GM23338 (cell line): ENCODE measurements around the gene MKKS. TPM values are rescaled to one million over a fixed set of nuclear protein-coding genes. Genes with fewer than 3 reads are reported as not detected.

Source experiments
- ATAC-seq: fragments of 200-7000 bp; cut with Tn5 transposase; 3 replicates; pipeline ENCODE4 v1.9.1; 2020
- DNase-seq: peaks from one replicate; pipeline ENCODE4 v3.0.0-alpha.2; 2015; ENCODE audit warnings: low spot score
- H2AFZ ChIP-seq: fragments of 200-600 bp; sonication (generic); 2 replicates; pipeline ENCODE4 v1.8.0; 2016; ENCODE audit warnings: antibody characterized with exemption, mild to moderate bottlenecking, moderate library complexity
- H3F3A ChIP-seq: fragments of 200-600 bp; sonication (generic); replicated peaks from 2 replicates; pipeline ENCODE4 v1.8.0; 2017; ENCODE audit warnings: antibody characterized with exemption, mixed run types, low read depth
- H3K27ac ChIP-seq: fragments of 200-600 bp; sonication (generic); 2 replicates; pipeline ENCODE4 v1.6.1; 2016; ENCODE audit warnings: low read depth
- H3K27me3 ChIP-seq: fragments of 200-600 bp; sonication (generic); 2 replicates; pipeline ENCODE4 v1.8.0; 2016; ENCODE audit warnings: mild to moderate bottlenecking, mixed run types, moderate library complexity; ENCODE audit not compliant: insufficient read depth
- H3K36me3 ChIP-seq: fragments of 200-600 bp; sonication (generic); 2 replicates; pipeline ENCODE4 v1.8.0; 2016; ENCODE audit warnings: mild to moderate bottlenecking; ENCODE audit not compliant: insufficient read depth
- H3K4me1 ChIP-seq: fragments of 200-600 bp; sonication (generic); 2 replicates; pipeline ENCODE4 v1.8.0; 2016; ENCODE audit warnings: mild to moderate bottlenecking, moderate library complexity; ENCODE audit not compliant: insufficient read depth
- H3K4me2 ChIP-seq: fragments of 200-600 bp; sonication (generic); 2 replicates; pipeline ENCODE4 v1.7.1; 2017; ENCODE audit warnings: mixed run types
- H3K4me3 ChIP-seq: fragments of 200-600 bp; sonication (generic); 2 replicates; pipeline ENCODE4 v1.6.1; 2016; ENCODE audit warnings: mixed run types
- H3K79me2 ChIP-seq: fragments of 200-600 bp; sonication (generic); replicated peaks from 2 replicates; pipeline ENCODE4 v1.8.0; 2017; ENCODE audit warnings: mild to moderate bottlenecking; ENCODE audit not compliant: insufficient read depth
- H3K9me2 ChIP-seq: fragments of 200-600 bp; sonication (generic); 2 replicates; pipeline ENCODE4 v1.8.0; 2017; ENCODE audit not compliant: insufficient read depth
- H4K20me1 ChIP-seq: fragments of 200-600 bp; sonication (generic); replicated peaks from 2 replicates; pipeline ENCODE4 v1.8.0; 2017; ENCODE audit warnings: mild to moderate bottlenecking; ENCODE audit not compliant: insufficient read depth
- H3K27ac Mint-ChIP-seq: 2 replicates; pipeline ENCODE4 v1.8.0; 2020; ENCODE audit warnings: inconsistent platforms, mild to moderate bottlenecking, moderate library complexity, mixed read lengths
- H3K27me3 Mint-ChIP-seq: 3 replicates; pipeline ENCODE4 v1.8.0; 2022; ENCODE audit warnings: low read depth, mild to moderate bottlenecking, moderate library complexity, mixed read lengths, inconsistent platforms; ENCODE audit not compliant: insufficient read depth, poor library complexity
- H3K36me3 Mint-ChIP-seq: 3 replicates; pipeline ENCODE4 v1.8.0; 2021; ENCODE audit warnings: low read depth, mild to moderate bottlenecking, inconsistent platforms, moderate library complexity, mixed read lengths
- H3K4me1 Mint-ChIP-seq: 3 replicates; pipeline ENCODE4 v1.8.0; 2020; ENCODE audit warnings: mild to moderate bottlenecking, inconsistent platforms, mixed read lengths
- H3K4me3 Mint-ChIP-seq: 3 replicates; pipeline ENCODE4 v1.8.0; 2021; ENCODE audit warnings: moderate library complexity, mild to moderate bottlenecking, inconsistent platforms, mixed read lengths
- H3K9me3 Mint-ChIP-seq: 3 replicates; pipeline ENCODE4 v1.8.0; 2020; ENCODE audit warnings: moderate library complexity, mild to moderate bottlenecking, inconsistent platforms, mixed read lengths
- EZH2 ChIP-seq: fragments of 200-600 bp; sonication (generic); IDR thresholded peaks from one replicate; pipeline ENCODE4 v1.8.0; 2017; ENCODE audit warnings: antibody characterized with exemption, mild to moderate bottlenecking, low read depth; ENCODE audit not compliant: unreplicated experiment
- JUNB ChIP-seq: IDR thresholded peaks from one replicate; pipeline ENCODE4 v1.6.1; 2016; ENCODE audit warnings: antibody characterized with exemption; ENCODE audit not compliant: unreplicated experiment
- POLR2AphosphoS5 ChIP-seq: IDR thresholded peaks from 2 replicates; pipeline ENCODE4 v1.6.1; 2016; ENCODE audit warnings: antibody characterized with exemption, low read depth
- REST ChIP-seq: IDR thresholded peaks from one replicate; pipeline ENCODE4 v1.6.1; 2018; ENCODE audit warnings: antibody characterized with exemption; ENCODE audit not compliant: unreplicated experiment
- STAT1 ChIP-seq: IDR thresholded peaks from one replicate; pipeline ENCODE4 v1.6.1; 2016; ENCODE audit warnings: antibody characterized with exemption; ENCODE audit not compliant: unreplicated experiment
- ZNF331 ChIP-seq: fragments of 250-450 bp; sonication (Bioruptor Pico); IDR thresholded peaks from 2 replicates; pipeline ENCODE4 v1.5.0; 2020; ENCODE audit warnings: low read depth, mild to moderate bottlenecking, moderate library complexity
- polyA plus RNA-seq: library from polyadenylated mRNA; unstranded; fragments of >200 nt; fragmentation: Nextera tagmentation; extraction: Ambion mirVana; gene quantifications from 2 replicates; pipeline ENCODE4 v1.2.1, GENCODE V29; 2016
- total RNA-seq: library from RNA; depleted of rRNA; stranded (reverse); fragments of >200 nt; shearing (Covaris generic); gene quantifications from 2 replicates; pipeline ENCODE4 v1.2.3, GENCODE V29; 2014

The MKKS gene
- total and polyA plus RNA-seq, 2 experiments from 2014 or later = 13.4 to 16.7 TPM

- Mint-ChIP-seq H3K27me3 (peaks cover 14% of the 10 kb centered on the region), H3K4me1 (peaks cover 24% of the 10 kb centered on the region), H3K9me3 (no peaks in the 10 kb centered on the region), H3K4me3 (peak overlapping the region; percentile 94), H3K36me3 (peaks cover 10% of the 10 kb centered on the region; the same call in 1 of the 3 replicates), H3K27ac (peak overlapping the region; percentile 97)
- Histone ChIP-seq H3K27ac (peak overlapping the region; percentile 97), H3K4me1 (peaks cover 17% of the 10 kb centered on the region), H3K36me3 (no peaks in the 10 kb centered on the region), H4K20me1 (peaks cover 2% of the 10 kb centered on the region; the same call in 1 of the 2 replicates), H3K79me2 (peaks cover 77% of the 10 kb centered on the region), H3F3A (no peaks in the 10 kb centered on the region), H3K27me3 (no peaks in the 10 kb centered on the region), H3K9me2 (no peaks in the 10 kb centered on the region), H3K4me2 (peak overlapping the region; percentile 79), H2AFZ (peak overlapping the region; percentile 72; the same call in 1 of the 2 replicates), H3K4me3 (peak overlapping the region; percentile 58)
- DNase-seq = peak; percentile 99
- ATAC-seq = peak; percentile 73
- TF ChIP-seq ZNF331 (CRISPR knock-in tag) (no peak), POLR2AphosphoS5 (peak; percentile 79)
These were observed 427 bp upstream of the MKKS start for GRCh38 chr20:10434467-10434831.

GRCh38 chr20:10433014-10433622, 904 bp downstream of the MKKS start:
- H3K4me3 ChIP-seq = peak overlapping the region; percentile 58
- peaks cover 6% of the 10 kb centered on the region; the same call in 1 of the 2 replicates for H4K20me1 ChIP-seq
- Mint-ChIP-seq H3K36me3 (peaks cover 10% of the 10 kb centered on the region; the same call in 1 of the 3 replicates), H3K27ac (peak overlapping the region; percentile 96), H3K27me3 (peaks cover 14% of the 10 kb centered on the region), H3K9me3 (no peaks in the 10 kb centered on the region), H3K4me1 (peaks cover 32% of the 10 kb centered on the region), H3K4me3 (peak overlapping the region; percentile 94)
- no peaks in the 10 kb centered on the region for H3K9me2 ChIP-seq
- peaks cover 27% of the 10 kb centered on the region for H3K4me1 ChIP-seq
- H3K4me2 ChIP-seq = peak overlapping the region; percentile 79
- peaks cover 79% of the 10 kb centered on the region for H3K79me2 ChIP-seq
- peak overlapping the region; percentile 11; the same call in 1 of the 2 replicates for H2AFZ ChIP-seq
- ATAC-seq = no peak
- TF ChIP-seq STAT1 (no peak), EZH2 (no peak)
- DNase-seq = no peak
- H3K36me3 ChIP-seq = no peaks in the 10 kb centered on the region
- H3K27ac ChIP-seq = peak overlapping the region; percentile 97; the same call in 1 of the 2 replicates
- no peaks in the 10 kb centered on the region for H3F3A ChIP-seq
- no peaks in the 10 kb centered on the region for H3K27me3 ChIP-seq

- Histone ChIP-seq H3K4me2 (no peak overlapping the region), H3K27ac (no peak overlapping the region), H3F3A (no peaks in the 10 kb centered on the region), H3K9me2 (no peaks in the 10 kb centered on the region), H3K36me3 (no peaks in the 10 kb centered on the region), H3K4me3 (no peak overlapping the region), H3K79me2 (peaks cover 78% of the 10 kb centered on the region), H4K20me1 (peaks cover 6% of the 10 kb centered on the region; the same call in 1 of the 2 replicates), H2AFZ (no peak overlapping the region), H3K27me3 (no peaks in the 10 kb centered on the region), H3K4me1 (peaks cover 30% of the 10 kb centered on the region)
- Mint-ChIP-seq H3K9me3 (no peaks in the 10 kb centered on the region), H3K4me1 (peaks cover 32% of the 10 kb centered on the region), H3K4me3 (peak overlapping the region; percentile 28; the same call in 2 of the 3 replicates), H3K27me3 (peaks cover 14% of the 10 kb centered on the region), H3K36me3 (peaks cover 10% of the 10 kb centered on the region; the same call in 1 of the 3 replicates), H3K27ac (peak overlapping the region; percentile 65)
- no peak for ATAC-seq
- DNase-seq = no peak
- TF ChIP-seq STAT1 = no peak
- no peak for TF ChIP-seq REST
- no peak for TF ChIP-seq EZH2
- TF ChIP-seq JUNB = no peak
These were observed 1.9 kb downstream of the MKKS start for GRCh38 chr20:10432079-10432478.
